Parathyroid adenoma (tissue), 2 donors: ENCODE measurements around the gene ARX.

Experiments
- H2AFZ ChIP-seq: fragments of 300-600 bp; sonication (generic); one replicate; pipeline ENCODE4 v1.7.0; 2017; ENCODE audit warnings: antibody characterized with exemption, mild to moderate bottlenecking
- H3K27ac ChIP-seq: fragments of 300-600 bp; sonication (generic); one replicate; pipeline ENCODE4 v1.7.0; 2017
- H3K27me3 ChIP-seq: fragments of 300-600 bp; sonication (generic); one replicate; pipeline ENCODE4 v1.7.0; 2017; ENCODE audit warnings: low read length; ENCODE audit not compliant: control insufficient read depth, insufficient read depth
- H3K36me3 ChIP-seq: fragments of 300-600 bp; sonication (generic); one replicate; pipeline ENCODE4 v1.7.0; 2017; ENCODE audit warnings: low read length; ENCODE audit not compliant: control insufficient read depth, insufficient read depth
- H3K4me1 ChIP-seq: fragments of 300-600 bp; sonication (generic); one replicate; pipeline ENCODE4 v1.7.0; 2017; ENCODE audit warnings: control low read depth
- H3K4me2 ChIP-seq: fragments of 300-600 bp; sonication (generic); one replicate; pipeline ENCODE4 v1.7.0; 2017; ENCODE audit warnings: low read length
- H3K4me3 ChIP-seq: fragments of 300-600 bp; sonication (generic); one replicate; pipeline ENCODE4 v1.7.0; 2017; ENCODE audit warnings: low read depth, low read length
- H3K79me2 ChIP-seq: fragments of 300-600 bp; sonication (generic); one replicate; pipeline ENCODE4 v1.7.0; 2017; ENCODE audit warnings: control low read depth
- H3K9ac ChIP-seq: fragments of 300-600 bp; sonication (generic); one replicate; pipeline ENCODE4 v1.7.0; 2017; ENCODE audit warnings: mild to moderate bottlenecking
- H3K9me3 ChIP-seq: fragments of 300-600 bp; sonication (generic); one replicate; pipeline ENCODE4 v1.7.0; 2017; ENCODE audit warnings: low read length; ENCODE audit not compliant: control insufficient read depth
- CTCF ChIP-seq: fragments of 300-600 bp; sonication (generic); IDR thresholded peaks from one replicate; pipeline ENCODE4 v1.7.0; 2017; ENCODE audit warnings: antibody characterized with exemption, mild to moderate bottlenecking
- donor health status: primary hyperparathyroidism.

The ARX gene

GRCh38 chrX:25049357-25049756 lies 33.6 kb upstream of the ARX start:
- H3K9me3 ChIP-seq: no peaks in the 10 kb centered on the region
- H3K79me2 ChIP-seq: no peaks in the 10 kb centered on the region
- no peaks in the 10 kb centered on the region for H3K36me3 ChIP-seq

GRCh38 chrX:25048178-25048577 lies 32.4 kb upstream of the ARX start:
- TF ChIP-seq CTCF: no peak
- Histone ChIP-seq H3K36me3 (no peaks in the 10 kb centered on the region), H3K4me2 (no peak overlapping the region), H3K27me3 (no peaks in the 10 kb centered on the region), H3K79me2 (no peaks in the 10 kb centered on the region), H3K9ac (no peak overlapping the region), H3K4me3 (no peak overlapping the region), H3K9me3 (no peaks in the 10 kb centered on the region), H3K27ac (no peak overlapping the region), H2AFZ (no peak overlapping the region), H3K4me1 (no peaks in the 10 kb centered on the region)

More at GRCh38 chrX:25049357-25049756, 33.6 kb upstream of the ARX start:
- no peaks in the 10 kb centered on the region for H3K27me3 ChIP-seq
- H3K4me2 ChIP-seq: no peak overlapping the region
- H2AFZ ChIP-seq: no peak overlapping the region
- no peak overlapping the region for H3K27ac ChIP-seq
- no peak for TF ChIP-seq CTCF
- H3K4me1 ChIP-seq: no peaks in the 10 kb centered on the region
- H3K4me3 ChIP-seq: no peak overlapping the region
- no peak overlapping the region for H3K9ac ChIP-seq

- Histone ChIP-seq H3K36me3 (no peaks in the 10 kb centered on the region), H3K4me3 (no peak overlapping the region), H3K4me2 (no peak overlapping the region), H2AFZ (no peak overlapping the region), H3K79me2 (no peaks in the 10 kb centered on the region), H3K9me3 (no peaks in the 10 kb centered on the region), H3K4me1 (no peaks in the 10 kb centered on the region), H3K27me3 (no peaks in the 10 kb centered on the region), H3K9ac (no peak overlapping the region), H3K27ac (no peak overlapping the region)
- no peak for TF ChIP-seq CTCF
Observed at GRCh38 chrX:25043192-25043591, 27.4 kb upstream of the ARX start.

GRCh38 chrX:25039036-25039435 lies 23.3 kb upstream of the ARX start:
- H2AFZ ChIP-seq: no peak overlapping the region
- H3K36me3 ChIP-seq: no peaks in the 10 kb centered on the region
- H3K4me1 ChIP-seq: no peaks in the 10 kb centered on the region
- no peak overlapping the region for H3K4me3 ChIP-seq
- no peaks in the 10 kb centered on the region for H3K79me2 ChIP-seq
- H3K4me2 ChIP-seq: no peak overlapping the region
- no peak for TF ChIP-seq CTCF
- H3K27me3 ChIP-seq: no peaks in the 10 kb centered on the region
- no peak overlapping the region for H3K9ac ChIP-seq
- H3K9me3 ChIP-seq: no peaks in the 10 kb centered on the region
- no peak overlapping the region for H3K27ac ChIP-seq

- Histone ChIP-seq H3K4me2 (no peak overlapping the region), H3K4me3 (no peak overlapping the region), H3K9me3 (no peaks in the 10 kb centered on the region), H3K27ac (no peak overlapping the region), H3K4me1 (no peaks in the 10 kb centered on the region), H3K36me3 (no peaks in the 10 kb centered on the region), H3K27me3 (no peaks in the 10 kb centered on the region), H3K9ac (no peak overlapping the region), H3K79me2 (no peaks in the 10 kb centered on the region), H2AFZ (no peak overlapping the region)
- no peak for TF ChIP-seq CTCF
Observed at GRCh38 chrX:25034889-25035288, 19.1 kb upstream of the ARX start.
